MG63 (cell line): ENCODE results near the gene UQCC5. TPM values are rescaled to one million over a fixed set of nuclear protein-coding genes. Genes with fewer than 3 reads are reported as not detected.
A peak's percentile ranks its signal among the peaks of the same experiment; 100 is the strongest.
"Not testable (repeated sequence)": the region's sequence is repeated elsewhere in the genome, so short reads cannot be mapped to it uniquely, and the experiment has no call there.

Source experiments
- DNase-seq: peaks from one replicate; pipeline ENCODE4 v3.0.0-alpha.2; 2020
- H3K27me3 ChIP-seq: fragments of 250-450 bp; sonication (Bioruptor Pico); 2 replicates; pipeline ENCODE4 v1.5.1; 2020; ENCODE audit warnings: mild to moderate bottlenecking, moderate library complexity
- H3K36me3 ChIP-seq: fragments of 250-450 bp; sonication (Bioruptor Pico); 2 replicates; pipeline ENCODE4 v1.5.1; 2020; ENCODE audit warnings: mild to moderate bottlenecking, moderate library complexity
- H3K4me3 ChIP-seq: fragments of 250-450 bp; sonication (Bioruptor Pico); 2 replicates; pipeline ENCODE4 v1.5.1; 2020; ENCODE audit warnings: mild to moderate bottlenecking, moderate library complexity
- H3K9me3 ChIP-seq: fragments of 250-450 bp; sonication (Bioruptor Pico); 2 replicates; pipeline ENCODE4 v1.5.1; 2020; ENCODE audit warnings: mild to moderate bottlenecking, moderate library complexity
- total RNA-seq: library from RNA; depleted of rRNA; stranded (reverse); fragments of >200 nt; shearing (Covaris generic); gene quantifications from 2 replicates; pipeline ENCODE4 v1.2.3, GENCODE V29; 2014; ENCODE audit warnings: low replicate concordance

Gene UQCC5
- total RNA-seq, 1 experiment from 2014 or later, result 0.20 TPM

DNA sequence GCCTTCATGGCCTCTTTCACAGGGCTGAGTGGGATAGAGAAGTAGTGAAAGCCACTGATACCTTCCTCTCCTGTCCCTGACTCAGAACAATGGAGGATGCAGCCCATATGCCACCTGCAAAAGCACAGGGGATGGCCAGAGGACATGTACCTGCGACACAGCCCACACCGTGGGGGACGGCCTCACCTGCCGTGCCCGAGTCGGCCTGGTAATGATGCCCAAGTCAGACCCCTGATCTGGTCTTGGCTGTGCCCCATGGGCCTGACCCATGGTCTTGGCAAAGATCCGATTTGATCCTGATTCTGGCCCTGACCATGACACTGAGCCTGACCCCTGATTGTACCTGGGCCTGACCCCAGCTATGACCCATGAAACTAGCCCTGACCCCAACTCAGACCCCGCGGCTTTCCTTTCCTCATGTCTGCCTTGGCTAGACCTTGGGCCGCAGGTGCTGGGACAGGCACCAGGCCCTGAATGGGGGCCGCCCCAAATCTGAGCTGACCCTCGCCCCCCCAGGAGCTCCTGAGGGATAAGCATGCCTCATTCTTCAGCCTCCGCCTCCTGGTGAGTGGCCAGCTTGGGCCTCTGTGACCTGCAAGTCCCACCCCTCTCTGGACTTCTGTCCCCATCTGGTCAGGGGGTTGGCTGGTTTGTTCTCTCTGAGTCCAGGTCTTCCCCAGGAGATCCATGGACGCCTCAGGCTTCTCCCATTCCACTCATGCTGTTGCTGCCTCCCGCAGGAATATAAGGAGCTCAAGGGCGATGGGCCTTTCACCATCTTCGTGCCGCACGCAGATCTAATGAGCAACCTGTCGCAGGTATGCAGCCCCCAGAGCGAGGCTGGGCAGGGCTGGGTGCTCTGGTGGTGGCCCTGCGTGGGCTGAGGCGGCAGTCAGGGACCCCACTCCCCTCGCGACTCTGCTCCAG is 18.3 kb upstream of the UQCC5 start:
- Histone ChIP-seq H3K4me3 (no peak overlapping the region), H3K27me3 (no peaks in the 10 kb centered on the region), H3K9me3 (no peaks in the 10 kb centered on the region), H3K36me3 (no peaks in the 10 kb centered on the region)
- no peak for DNase-seq

DNA sequence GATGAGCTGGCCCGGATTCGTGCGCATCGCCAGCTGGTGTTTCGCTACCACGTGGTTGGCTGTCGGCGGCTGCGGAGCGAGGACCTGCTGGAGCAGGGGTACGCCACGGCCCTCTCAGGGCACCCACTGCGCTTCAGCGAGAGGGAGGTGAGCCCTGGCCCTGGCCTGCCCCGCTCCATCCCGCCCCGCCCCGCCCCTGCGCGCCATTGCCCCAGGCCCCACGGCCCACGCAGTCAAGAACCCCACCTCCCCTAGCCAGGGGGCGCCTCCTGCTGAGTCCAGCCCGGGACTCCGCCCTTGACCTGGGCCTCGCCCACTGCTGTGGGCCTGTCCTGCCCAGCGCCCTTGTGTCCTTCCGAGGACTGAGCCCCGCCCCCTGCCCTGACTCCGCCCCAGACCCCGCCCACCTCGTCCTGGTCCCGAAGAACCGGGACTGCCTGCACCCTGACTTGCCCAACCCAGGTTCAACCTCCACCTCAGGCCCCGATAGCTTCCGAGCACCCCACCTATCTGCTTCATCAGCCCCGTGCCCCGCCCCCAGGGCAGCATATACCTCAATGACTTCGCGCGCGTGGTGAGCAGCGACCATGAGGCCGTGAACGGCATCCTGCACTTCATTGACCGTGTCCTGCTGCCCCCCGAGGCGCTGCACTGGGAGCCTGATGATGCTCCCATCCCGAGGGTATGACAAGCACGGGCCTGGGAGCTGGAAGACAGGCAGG is 17.5 kb upstream of the UQCC5 start:
- no peaks in the 10 kb centered on the region for H3K36me3 ChIP-seq
- H3K27me3 ChIP-seq, result no peaks in the 10 kb centered on the region
- DNase-seq, result no peak
- no peak overlapping the region for H3K4me3 ChIP-seq
- no peaks in the 10 kb centered on the region for H3K9me3 ChIP-seq

DNA sequence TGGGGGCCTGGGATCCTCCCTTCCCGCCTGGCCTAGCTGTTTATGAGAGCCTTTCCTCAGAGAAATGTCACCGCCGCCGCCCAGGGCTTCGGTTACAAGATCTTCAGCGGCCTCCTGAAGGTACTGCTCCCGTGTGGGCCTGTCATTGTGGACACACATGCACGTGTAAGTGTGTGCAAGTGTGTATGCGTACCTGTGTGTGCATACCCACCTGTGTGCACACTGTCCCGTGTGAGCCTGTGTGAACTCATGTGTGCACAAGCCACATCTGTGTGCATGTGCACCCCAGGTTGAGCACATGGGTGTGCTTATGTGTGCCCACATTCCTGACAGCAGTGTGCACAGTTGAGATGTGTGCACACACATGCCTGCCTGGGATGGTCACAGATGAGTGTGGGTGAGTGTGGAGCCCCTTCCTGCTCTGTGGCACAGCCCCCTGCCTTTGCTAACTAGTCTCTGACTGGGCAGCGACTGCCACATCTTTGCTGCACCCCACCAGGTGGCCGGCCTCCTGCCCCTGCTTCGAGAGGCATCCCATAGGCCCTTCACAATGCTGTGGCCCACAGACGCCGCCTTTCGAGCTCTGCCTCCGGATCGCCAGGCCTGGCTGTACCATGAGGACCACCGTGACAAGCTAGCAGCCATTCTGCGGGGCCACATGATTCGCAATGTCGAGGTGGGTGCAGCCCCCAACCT is 16.8 kb upstream of the UQCC5 start:
- Histone ChIP-seq H3K9me3 (no peaks in the 10 kb centered on the region), H3K4me3 (no peak overlapping the region), H3K27me3 (no peaks in the 10 kb centered on the region), H3K36me3 (no peaks in the 10 kb centered on the region)
- no peak for DNase-seq

DNA sequence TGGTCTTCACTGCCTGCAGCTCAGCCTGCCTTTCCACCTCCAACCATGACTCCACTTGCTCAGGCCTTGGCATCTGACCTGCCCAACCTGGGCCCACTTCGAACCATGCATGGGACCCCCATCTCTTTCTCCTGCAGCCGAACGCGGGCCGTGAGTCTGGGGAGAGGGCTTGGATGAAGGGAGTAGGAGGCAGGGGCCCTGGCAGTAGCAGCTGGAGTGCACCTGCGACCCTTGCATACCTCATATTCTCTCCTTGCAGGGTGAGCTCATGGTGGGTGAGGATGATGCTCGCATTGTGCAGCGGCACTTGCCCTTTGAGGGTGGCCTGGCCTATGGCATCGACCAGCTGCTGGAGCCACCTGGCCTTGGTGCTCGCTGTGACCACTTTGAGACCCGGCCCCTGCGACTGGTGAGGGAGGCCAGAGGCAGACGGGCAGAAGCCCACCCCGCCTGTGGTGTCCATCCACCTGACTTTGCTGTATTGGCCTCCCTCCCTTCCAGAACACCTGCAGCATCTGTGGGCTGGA is 16.2 kb upstream of the UQCC5 start:
- Histone ChIP-seq H3K36me3 (no peaks in the 10 kb centered on the region), H3K4me3 (no peak overlapping the region), H3K9me3 (no peaks in the 10 kb centered on the region), H3K27me3 (no peaks in the 10 kb centered on the region)
- no peak for DNase-seq

DNA sequence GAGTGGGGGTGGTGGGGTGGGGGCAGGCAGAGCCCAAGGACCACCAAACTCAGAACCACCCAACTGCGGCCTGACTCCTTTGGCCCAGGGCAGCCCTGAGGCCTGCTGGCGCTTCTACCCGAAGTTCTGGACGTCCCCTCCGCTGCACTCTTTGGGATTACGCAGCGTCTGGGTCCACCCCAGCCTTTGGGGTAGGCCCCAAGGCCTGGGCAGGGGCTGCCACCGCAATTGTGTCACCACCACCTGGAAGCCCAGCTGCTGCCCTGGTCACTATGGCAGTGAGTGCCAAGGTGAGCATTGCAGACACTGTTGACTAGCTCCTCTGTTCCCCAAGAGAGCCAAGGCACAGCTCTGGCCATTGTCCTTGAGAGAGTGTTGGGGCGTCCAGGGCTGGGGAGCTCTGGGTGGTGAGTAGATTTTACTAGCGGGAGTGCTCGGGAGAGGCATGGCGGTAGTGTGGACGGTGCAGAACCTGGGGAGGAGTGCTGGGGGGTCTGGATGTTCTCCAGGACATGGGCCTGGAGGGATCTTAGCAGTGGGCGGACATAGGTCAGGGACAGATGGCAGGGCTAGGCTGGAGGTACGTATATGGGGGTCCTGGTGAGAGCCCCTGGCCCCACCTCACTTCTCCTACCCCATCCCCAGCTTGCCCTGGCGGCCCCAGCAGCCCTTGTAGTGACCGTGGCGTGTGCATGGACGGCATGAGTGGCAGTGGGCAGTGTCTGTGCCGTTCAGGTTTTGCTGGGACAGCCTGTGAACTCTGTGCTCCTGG is 15.5 kb upstream of the UQCC5 start:
- Histone ChIP-seq H3K4me3 (no peak overlapping the region), H3K36me3 (no peaks in the 10 kb centered on the region), H3K27me3 (no peaks in the 10 kb centered on the region), H3K9me3 (no peaks in the 10 kb centered on the region)
- DNase-seq, result no peak

DNA sequence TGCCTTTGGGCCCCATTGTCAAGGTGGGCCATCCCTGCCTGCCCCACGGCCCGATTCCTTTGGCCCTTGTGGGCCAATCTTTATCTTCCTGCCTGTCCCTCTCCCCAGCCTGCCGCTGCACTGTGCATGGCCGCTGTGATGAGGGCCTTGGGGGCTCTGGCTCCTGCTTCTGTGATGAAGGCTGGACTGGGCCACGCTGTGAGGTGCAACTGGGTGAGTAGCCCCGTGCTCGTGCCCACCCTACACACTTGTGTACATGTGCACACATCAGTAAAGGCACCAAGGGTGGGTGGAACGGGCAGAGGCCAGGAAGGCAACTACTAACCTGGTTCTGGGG is 14.9 kb upstream of the UQCC5 start:
- no peaks in the 10 kb centered on the region for H3K9me3 ChIP-seq
- H3K27me3 ChIP-seq, result no peaks in the 10 kb centered on the region
- no peaks in the 10 kb centered on the region for H3K36me3 ChIP-seq
- DNase-seq, result no peak
- no peak overlapping the region for H3K4me3 ChIP-seq

DNA sequence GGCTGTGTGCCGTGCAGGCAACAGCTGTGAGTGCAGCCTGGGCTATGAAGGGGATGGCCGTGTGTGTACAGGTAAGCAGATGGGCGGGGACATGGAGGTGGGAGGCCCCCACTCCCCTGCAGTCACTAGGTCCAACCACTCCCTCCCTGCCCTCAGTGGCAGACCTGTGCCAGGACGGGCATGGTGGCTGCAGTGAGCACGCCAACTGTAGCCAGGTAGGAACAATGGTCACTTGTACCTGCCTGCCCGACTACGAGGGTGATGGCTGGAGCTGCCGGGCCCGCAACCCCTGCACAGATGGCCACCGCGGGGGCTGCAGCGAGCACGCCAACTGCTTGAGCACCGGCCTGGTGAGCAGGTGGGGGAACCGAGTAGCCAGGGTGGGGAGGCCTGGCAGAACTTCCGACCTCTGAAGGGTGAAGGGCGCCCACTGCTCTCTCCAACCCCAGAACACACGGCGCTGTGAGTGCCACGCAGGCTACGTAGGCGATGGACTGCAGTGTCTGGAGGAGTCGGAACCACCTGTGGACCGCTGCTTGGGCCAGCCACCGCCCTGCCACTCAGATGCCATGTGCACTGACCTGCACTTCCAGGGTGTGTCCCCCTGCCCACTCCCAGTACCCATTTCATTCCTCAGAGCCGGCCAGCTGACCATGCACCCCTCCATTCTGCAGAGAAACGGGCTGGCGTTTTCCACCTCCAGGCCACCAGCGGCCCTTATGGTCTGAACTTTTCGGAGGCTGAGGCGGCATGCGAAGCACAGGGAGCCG is 14.3 kb upstream of the UQCC5 start:
- Histone ChIP-seq H3K4me3 (no peak overlapping the region), H3K27me3 (no peaks in the 10 kb centered on the region), H3K9me3 (no peaks in the 10 kb centered on the region), H3K36me3 (no peaks in the 10 kb centered on the region)
- DNase-seq, result no peak

DNA sequence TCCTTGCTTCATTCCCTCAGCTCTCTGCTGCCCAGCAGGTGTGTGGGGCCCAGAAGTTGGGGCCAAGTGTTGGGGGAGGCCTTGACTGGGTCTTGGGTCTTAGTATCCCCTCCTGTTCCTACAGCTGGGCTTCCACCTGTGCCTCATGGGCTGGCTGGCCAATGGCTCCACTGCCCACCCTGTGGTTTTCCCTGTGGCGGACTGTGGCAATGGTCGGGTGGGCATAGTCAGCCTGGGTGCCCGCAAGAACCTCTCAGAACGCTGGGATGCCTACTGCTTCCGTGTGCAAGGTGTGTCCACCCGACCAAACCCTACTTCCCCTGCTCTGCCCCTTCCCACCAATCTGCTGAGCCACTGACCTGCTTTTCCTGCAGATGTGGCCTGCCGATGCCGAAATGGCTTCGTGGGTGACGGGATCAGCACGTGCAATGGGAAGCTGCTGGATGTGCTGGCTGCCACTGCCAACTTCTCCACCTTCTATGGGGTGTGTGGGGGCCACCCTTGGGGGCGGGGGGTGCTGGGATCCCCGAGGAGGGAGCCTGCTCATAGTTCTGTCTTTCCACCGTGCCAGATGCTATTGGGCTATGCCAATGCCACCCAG is 13.7 kb upstream of the UQCC5 start:
- no peaks in the 10 kb centered on the region for H3K27me3 ChIP-seq
- no peak for DNase-seq
- H3K36me3 ChIP-seq, result no peaks in the 10 kb centered on the region; the same call in 1 of the 2 replicates
- H3K4me3 ChIP-seq, result no peak overlapping the region
- H3K9me3 ChIP-seq, result no peaks in the 10 kb centered on the region

DNA sequence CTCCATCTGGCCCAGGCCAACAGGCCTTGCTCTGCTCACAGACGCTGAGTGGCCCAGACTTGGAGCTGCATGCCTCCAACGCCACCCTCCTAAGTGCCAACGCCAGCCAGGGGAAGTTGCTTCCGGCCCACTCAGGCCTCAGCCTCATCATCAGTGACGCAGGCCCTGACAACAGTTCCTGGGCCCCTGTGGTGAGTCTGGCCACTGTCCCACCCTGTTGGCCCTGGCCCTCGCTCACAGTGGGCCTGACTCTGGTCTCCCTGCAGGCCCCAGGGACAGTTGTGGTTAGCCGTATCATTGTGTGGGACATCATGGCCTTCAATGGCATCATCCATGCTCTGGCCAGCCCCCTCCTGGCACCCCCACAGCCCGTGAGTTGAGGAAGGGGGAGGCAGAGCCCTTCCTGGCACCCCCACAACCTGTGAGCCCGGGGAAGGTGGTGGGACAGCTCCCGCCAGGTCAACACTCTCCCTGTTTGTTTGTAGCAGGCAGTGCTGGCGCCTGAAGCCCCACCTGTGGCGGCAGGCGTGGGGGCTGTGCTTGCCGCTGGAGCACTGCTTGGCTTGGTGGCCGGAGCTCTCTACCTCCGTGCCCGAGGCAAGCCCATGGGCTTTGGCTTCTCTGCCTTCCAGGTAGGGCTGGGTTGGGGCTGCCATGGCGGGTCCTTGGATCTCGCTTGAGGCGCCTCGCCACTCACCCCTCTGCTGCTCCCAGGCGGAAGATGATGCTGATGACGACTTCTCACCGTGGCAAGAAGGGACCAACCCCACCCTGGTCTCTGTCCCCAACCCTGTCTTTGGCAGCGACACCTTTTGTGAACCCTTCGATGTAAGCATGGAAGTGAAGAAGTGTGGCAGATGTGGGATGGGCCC is 12.8 kb upstream of the UQCC5 start:
- Histone ChIP-seq H3K27me3 (no peaks in the 10 kb centered on the region), H3K36me3 (peaks cover 4% of the 10 kb centered on the region), H3K9me3 (no peaks in the 10 kb centered on the region), H3K4me3 (no peak overlapping the region)
- peak; percentile 46 for DNase-seq

DNA sequence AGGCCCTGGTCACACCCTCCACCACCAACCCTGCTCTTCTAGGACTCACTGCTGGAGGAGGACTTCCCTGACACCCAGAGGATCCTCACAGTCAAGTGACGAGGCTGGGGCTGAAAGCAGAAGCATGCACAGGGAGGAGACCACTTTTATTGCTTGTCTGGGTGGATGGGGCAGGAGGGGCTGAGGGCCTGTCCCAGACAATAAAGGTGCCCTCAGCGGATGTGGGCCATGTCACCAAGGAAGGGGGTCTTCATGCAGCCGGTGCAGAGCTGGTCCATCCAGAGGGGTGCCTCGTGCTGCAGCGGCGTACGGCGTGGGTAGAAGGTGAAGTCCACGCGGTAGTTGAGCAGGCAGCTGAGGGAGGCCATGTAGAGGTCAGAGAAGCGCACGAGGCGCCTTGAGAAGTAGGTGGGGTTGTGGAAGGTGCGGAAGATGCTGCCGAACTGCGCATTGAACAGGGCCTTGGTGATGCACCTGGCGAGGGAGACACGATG is 12.1 kb upstream of the UQCC5 start:
- Histone ChIP-seq H3K36me3 (peaks cover 8% of the 10 kb centered on the region), H3K27me3 (no peaks in the 10 kb centered on the region), H3K9me3 (no peaks in the 10 kb centered on the region), H3K4me3 (no peak overlapping the region)
- no peak for DNase-seq

DNA sequence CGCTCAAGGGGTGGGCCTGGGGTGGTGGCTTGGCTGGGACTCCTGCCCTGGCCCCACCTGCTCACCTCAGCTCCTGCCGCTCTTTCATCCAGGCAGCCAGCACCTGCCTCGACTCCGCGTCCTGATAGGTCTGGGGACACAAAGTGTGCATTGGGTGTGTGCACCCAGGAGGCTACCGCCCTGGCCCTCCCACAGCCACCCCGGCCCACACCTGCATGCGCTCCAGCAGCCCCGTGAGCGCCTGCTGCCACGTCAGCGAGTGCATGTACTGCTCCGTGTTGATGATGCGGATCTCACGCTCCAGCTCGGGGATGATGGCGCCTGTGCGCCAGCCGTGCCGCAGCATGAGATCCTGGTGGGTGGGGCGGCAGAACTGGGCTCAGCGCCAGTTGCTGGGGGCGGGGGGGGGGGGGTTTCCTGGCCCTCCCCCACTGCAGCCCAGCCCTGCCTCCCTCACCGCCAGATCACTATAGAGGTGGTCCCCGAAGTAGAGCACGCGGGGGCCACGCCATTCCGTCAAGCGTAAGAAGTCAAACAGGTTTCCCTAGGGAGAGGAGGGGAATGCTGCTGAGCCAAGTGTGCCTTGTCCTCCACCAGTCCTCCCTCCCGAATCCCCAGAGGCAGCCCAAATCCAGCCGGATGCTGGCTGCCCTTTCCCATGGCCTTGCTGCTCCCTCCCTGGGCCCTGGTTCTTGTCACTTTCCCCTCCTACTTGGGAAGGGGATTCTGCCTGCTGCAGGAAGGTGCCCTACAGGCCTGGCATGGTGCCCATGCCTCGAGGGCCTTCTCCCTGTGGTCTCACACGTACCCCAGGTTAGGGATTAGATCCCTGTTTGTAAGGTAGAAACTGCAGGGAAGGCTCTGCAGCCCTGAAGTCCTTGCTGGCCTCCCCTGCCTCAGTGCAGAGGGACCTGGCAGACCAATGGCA is 11.4 kb upstream of the UQCC5 start:
- Histone ChIP-seq H3K9me3 (no peaks in the 10 kb centered on the region), H3K27me3 (no peaks in the 10 kb centered on the region), H3K36me3 (peaks cover 8% of the 10 kb centered on the region), H3K4me3 (no peak overlapping the region)
- no peak for DNase-seq

DNA sequence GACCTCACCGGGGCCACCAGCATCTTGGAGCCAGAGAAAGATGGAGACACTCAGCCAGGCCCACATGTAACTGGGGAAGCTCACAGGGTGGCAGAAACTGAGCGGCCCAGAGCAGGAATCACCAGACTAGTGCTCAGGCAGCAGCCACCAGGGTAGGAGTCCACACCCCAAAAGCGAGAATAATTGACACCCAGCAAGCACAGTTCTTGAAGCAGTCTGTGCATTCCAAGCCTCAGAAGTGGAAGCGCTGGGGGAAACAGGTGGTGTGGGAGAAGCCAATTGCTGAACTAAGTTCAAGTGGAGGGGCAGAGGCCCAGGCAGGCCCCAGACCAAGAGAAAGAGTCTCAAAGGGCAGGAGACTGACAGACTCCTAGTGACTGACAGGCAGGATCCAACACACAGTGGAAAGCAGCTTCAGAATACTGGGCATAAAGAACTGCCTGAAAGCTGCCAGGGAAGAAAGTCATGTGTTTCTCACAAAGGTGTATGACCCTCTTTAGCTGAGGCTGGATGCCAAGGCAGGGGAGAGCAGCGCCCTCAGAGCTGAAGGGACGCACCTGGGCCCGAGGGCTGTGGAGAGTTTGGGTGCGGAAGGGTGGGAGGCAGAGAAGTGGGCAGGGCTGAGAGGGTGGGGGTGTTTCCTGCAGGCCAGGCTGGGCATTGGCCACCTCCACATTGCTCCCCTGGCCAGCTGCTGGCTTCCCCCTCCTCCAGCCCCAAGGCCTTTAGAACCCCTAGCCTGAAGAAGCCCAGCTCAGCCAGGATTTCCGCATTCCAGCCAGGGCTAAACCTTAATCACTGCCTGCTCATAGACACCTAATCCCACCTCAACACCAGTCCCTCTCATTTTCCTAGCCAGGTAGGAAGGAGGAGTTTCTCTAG is 10.5 kb upstream of the UQCC5 start:
- H3K36me3 ChIP-seq, result peaks cover 8% of the 10 kb centered on the region
- no peak overlapping the region for H3K4me3 ChIP-seq
- no peaks in the 10 kb centered on the region for H3K9me3 ChIP-seq
- no peaks in the 10 kb centered on the region for H3K27me3 ChIP-seq
- DNase-seq, result no peak

DNA sequence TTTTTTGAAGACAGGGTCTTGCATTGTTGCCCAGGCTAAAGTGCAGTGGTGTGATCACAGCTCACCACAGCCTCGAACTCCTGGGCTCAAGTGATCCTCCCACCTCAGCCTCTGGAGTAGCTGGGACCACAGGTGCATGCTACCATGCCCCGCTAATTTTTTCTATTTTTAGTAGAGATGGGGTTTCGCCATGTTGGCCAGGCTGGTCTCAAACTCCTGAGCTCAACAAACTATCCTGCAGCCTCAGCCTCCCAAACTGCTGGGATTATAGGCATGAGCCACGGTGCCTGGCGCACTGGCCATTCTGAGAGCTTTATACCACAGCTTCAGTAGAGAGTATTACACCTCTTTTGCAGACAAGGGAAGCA is 9.8 kb upstream of the UQCC5 start:
- H3K27me3 ChIP-seq, H3K36me3 ChIP-seq, H3K9me3 ChIP-seq, DNase-seq, H3K4me3 ChIP-seq: not testable (repeated sequence)
